Effector memory CD8-positive, alpha-beta T cell (primary cell): Measurements from ENCODE around the gene PAIP2.

Experiments used
- ATAC-seq: fragments of 150-1000 bp; cut with Tn5 transposase; replicated peaks from 2 replicates; pipeline ENCODE4 v1.10.0; 2021; ENCODE audit warnings: mild to moderate bottlenecking, moderate library complexity
- DNase-seq, 3 experiments: peaks; one replicate each; pipeline ENCODE4 v3.0.0; 2021
- H3K27ac Mint-ChIP-seq, 2 donors: one replicate each; pipeline ENCODE4 v1.8.0; 2022; ENCODE audit warnings: mild to moderate bottlenecking in 2 of 2, mixed read lengths in 2 of 2, moderate library complexity in 2 of 2
- H3K27me3 Mint-ChIP-seq, 2 donors: one replicate each; pipeline ENCODE4 v1.8.0; 2022; ENCODE audit warnings: mixed read lengths in 2 of 2
- H3K36me3 Mint-ChIP-seq: one replicate; pipeline ENCODE4 v1.8.0; 2022; ENCODE audit warnings: mild to moderate bottlenecking, moderate library complexity, mixed read lengths; ENCODE audit not compliant: insufficient read depth
- H3K4me1 Mint-ChIP-seq, 2 donors: one replicate each; pipeline ENCODE4 v1.8.0; 2022; ENCODE audit warnings: low read depth in 2 of 2, mixed read lengths in 2 of 2
- H3K4me3 Mint-ChIP-seq, 2 donors: one replicate each; pipeline ENCODE4 v1.8.0; 2022; ENCODE audit warnings: mild to moderate bottlenecking in 2 of 2, mixed read lengths in 2 of 2, moderate library complexity in 2 of 2
- H3K9me3 Mint-ChIP-seq, 2 donors: one replicate each; pipeline ENCODE4 v1.8.0; 2022; ENCODE audit warnings: mixed read lengths in 2 of 2
- total RNA-seq, 9 experiments: gene quantifications; one replicate each; lab custom pipeline; 2026; lab: John Stamatoyannopoulos, UW

The PAIP2 gene
- 72.0 to 111 (median 87.2) reads per million in 9 experiments for total RNA-seq

GRCh38 chr5:139341689-139342422, at the start of gene PAIP2:
Gene PAIP2 (plus strand): TSS chr5:139341854. CDS start chr5:139363785, 21,931 bp downstream.
- peaks cover 34% of the 10 kb centered on the region for H3K36me3 Mint-ChIP-seq
- H3K4me1 Mint-ChIP-seq = peaks cover 39 to 47% of the 10 kb centered on the region in 2 donors
- H3K27me3 Mint-ChIP-seq = no peaks in the 10 kb centered on the region
- H3K4me3 Mint-ChIP-seq = peak within 1 kb of the TSS; percentile 90 to 93
- H3K9me3 Mint-ChIP-seq = no peaks in the 10 kb centered on the region
- peak within 1 kb of the TSS; percentile 98 for H3K27ac Mint-ChIP-seq
- ATAC-seq = peak; percentile 87
- DNase-seq = peak; percentile 97

GRCh38 chr5:139293202-139293506, 48.5 kb upstream of the PAIP2 start:
- Mint-ChIP-seq H3K4me1 (peaks cover 22 to 28% of the 10 kb centered on the region in 2 donors), H3K27me3 (no peaks in the 10 kb centered on the region), H3K27ac (peak overlapping the region; percentile 98 to 99), H3K9me3 (no peaks in the 10 kb centered on the region), H3K4me3 (peak overlapping the region; percentile 96 to 97), H3K36me3 (peaks cover 49% of the 10 kb centered on the region)
- ATAC-seq (no peak), DNase-seq (no peak)

GRCh38 chr5:139293507-139294373, 47.9 kb upstream of the PAIP2 start, which contains the start of gene MATR3:
Gene MATR3 (plus strand): TSS chr5:139293740. CDS start chr5:139307416, 13,676 bp downstream.
- Mint-ChIP-seq H3K4me1 (peaks cover 28 to 34% of the 10 kb centered on the region in 2 donors), H3K27me3 (no peaks in the 10 kb centered on the region), H3K36me3 (peaks cover 55% of the 10 kb centered on the region), H3K27ac (peak within 1 kb of the TSS; percentile 98 to 99), H3K9me3 (no peaks in the 10 kb centered on the region), H3K4me3 (peak within 1 kb of the TSS; percentile 96 to 97)
- ATAC-seq (peak; percentile 88), DNase-seq (peak; percentile 86 to 90 (median 90))

GRCh38 chr5:139294374-139295165, 47.1 kb upstream of the PAIP2 start:
- Mint-ChIP-seq H3K4me3 (peak overlapping the region; percentile 96 to 97), H3K36me3 (peaks cover 61% of the 10 kb centered on the region), H3K4me1 (peaks cover 36 to 43% of the 10 kb centered on the region in 2 donors), H3K27ac (peak overlapping the region; percentile 98 to 99), H3K27me3 (no peaks in the 10 kb centered on the region), H3K9me3 (no peaks in the 10 kb centered on the region)
- DNase-seq = peak; percentile 41 to 61 (median 43)
- peak; percentile 22 for ATAC-seq

- H3K9me3 Mint-ChIP-seq = no peaks in the 10 kb centered on the region
- H3K27me3 Mint-ChIP-seq = no peaks in the 10 kb centered on the region
- H3K27ac Mint-ChIP-seq = peak overlapping the region; percentile 98 to 99
- peak overlapping the region; percentile 96 to 97 for H3K4me3 Mint-ChIP-seq
- H3K4me1 Mint-ChIP-seq = peaks cover 41 to 51% of the 10 kb centered on the region in 2 donors
- DNase-seq (no peak), ATAC-seq (no peak)
- H3K36me3 Mint-ChIP-seq = peaks cover 62% of the 10 kb centered on the region
These were observed 46.2 kb upstream of the PAIP2 start for GRCh38 chr5:139295346-139296057.

- DNase-seq (no peak), ATAC-seq (no peak)
- H3K27me3 Mint-ChIP-seq = no peaks in the 10 kb centered on the region
- peak overlapping the region; percentile 96 to 97 for H3K4me3 Mint-ChIP-seq
- peak overlapping the region; percentile 98 to 99 for H3K27ac Mint-ChIP-seq
- H3K4me1 Mint-ChIP-seq = peaks cover 48 to 56% of the 10 kb centered on the region in 2 donors
- H3K36me3 Mint-ChIP-seq = peaks cover 68% of the 10 kb centered on the region
- no peaks in the 10 kb centered on the region for H3K9me3 Mint-ChIP-seq
These were observed 45.5 kb upstream of the PAIP2 start for GRCh38 chr5:139296198-139296597.

GRCh38 chr5:139296862-139297326, 44.8 kb upstream of the PAIP2 start:
- Mint-ChIP-seq H3K27ac (peak overlapping the region in 1 of 2 donors; percentile 74), H3K27me3 (no peaks in the 10 kb centered on the region), H3K4me3 (peak overlapping the region; percentile 96 to 97), H3K9me3 (no peaks in the 10 kb centered on the region), H3K4me1 (peaks cover 55 to 63% of the 10 kb centered on the region in 2 donors), H3K36me3 (peaks cover 72% of the 10 kb centered on the region)
- no peak for DNase-seq
- no peak for ATAC-seq

- DNase-seq (no peak), ATAC-seq (no peak)
- H3K27me3 Mint-ChIP-seq = no peaks in the 10 kb centered on the region
- peaks cover 59 to 67% of the 10 kb centered on the region in 2 donors for H3K4me1 Mint-ChIP-seq
- peak overlapping the region; percentile 96 to 97 for H3K4me3 Mint-ChIP-seq
- peaks cover 76% of the 10 kb centered on the region for H3K36me3 Mint-ChIP-seq
- no peaks in the 10 kb centered on the region for H3K9me3 Mint-ChIP-seq
- H3K27ac Mint-ChIP-seq = peak overlapping the region; percentile 74 to 84
These were observed 44.1 kb upstream of the PAIP2 start for GRCh38 chr5:139297439-139298133.

GRCh38 chr5:139298242-139298641, 43.4 kb upstream of the PAIP2 start:
- ATAC-seq (no peak), DNase-seq (no peak)
- Mint-ChIP-seq H3K27ac (peak overlapping the region in 1 of 2 donors; percentile 84), H3K36me3 (peaks cover 72% of the 10 kb centered on the region), H3K9me3 (no peaks in the 10 kb centered on the region), H3K4me1 (peaks cover 62 to 73% of the 10 kb centered on the region in 2 donors), H3K4me3 (peak overlapping the region; percentile 96 to 97), H3K27me3 (no peaks in the 10 kb centered on the region)

GRCh38 chr5:139299486-139299885, 42.2 kb upstream of the PAIP2 start:
- Mint-ChIP-seq H3K9me3 (no peaks in the 10 kb centered on the region), H3K4me3 (peak overlapping the region; percentile 96 to 97), H3K27me3 (no peaks in the 10 kb centered on the region), H3K36me3 (peaks cover 69% of the 10 kb centered on the region), H3K27ac (peak overlapping the region; percentile 3 to 84), H3K4me1 (peaks cover 67 to 82% of the 10 kb centered on the region in 2 donors)
- DNase-seq = no peak
- peak; percentile 69 for ATAC-seq

GRCh38 chr5:139301808-139302499, 39.7 kb upstream of the PAIP2 start:
- DNase-seq = no peak

More at GRCh38 chr5:139301808-139302499, 39.7 kb upstream of the PAIP2 start:
- H3K4me1 Mint-ChIP-seq = peaks cover 68 to 87% of the 10 kb centered on the region in 2 donors
- peaks cover 53% of the 10 kb centered on the region for H3K36me3 Mint-ChIP-seq
- peak overlapping the region; percentile 45 to 78 for H3K4me3 Mint-ChIP-seq
- H3K9me3 Mint-ChIP-seq = no peaks in the 10 kb centered on the region
- no peaks in the 10 kb centered on the region for H3K27me3 Mint-ChIP-seq
- peak overlapping the region; percentile 78 to 81 for H3K27ac Mint-ChIP-seq
- peak; percentile 10 for ATAC-seq
